8988T (cell line): ENCODE results near the gene TYMP.

Source experiments
- DNase-seq: peaks from one replicate; pipeline ENCODE4 v3.0.0; 2011

The TYMP gene

DNA sequence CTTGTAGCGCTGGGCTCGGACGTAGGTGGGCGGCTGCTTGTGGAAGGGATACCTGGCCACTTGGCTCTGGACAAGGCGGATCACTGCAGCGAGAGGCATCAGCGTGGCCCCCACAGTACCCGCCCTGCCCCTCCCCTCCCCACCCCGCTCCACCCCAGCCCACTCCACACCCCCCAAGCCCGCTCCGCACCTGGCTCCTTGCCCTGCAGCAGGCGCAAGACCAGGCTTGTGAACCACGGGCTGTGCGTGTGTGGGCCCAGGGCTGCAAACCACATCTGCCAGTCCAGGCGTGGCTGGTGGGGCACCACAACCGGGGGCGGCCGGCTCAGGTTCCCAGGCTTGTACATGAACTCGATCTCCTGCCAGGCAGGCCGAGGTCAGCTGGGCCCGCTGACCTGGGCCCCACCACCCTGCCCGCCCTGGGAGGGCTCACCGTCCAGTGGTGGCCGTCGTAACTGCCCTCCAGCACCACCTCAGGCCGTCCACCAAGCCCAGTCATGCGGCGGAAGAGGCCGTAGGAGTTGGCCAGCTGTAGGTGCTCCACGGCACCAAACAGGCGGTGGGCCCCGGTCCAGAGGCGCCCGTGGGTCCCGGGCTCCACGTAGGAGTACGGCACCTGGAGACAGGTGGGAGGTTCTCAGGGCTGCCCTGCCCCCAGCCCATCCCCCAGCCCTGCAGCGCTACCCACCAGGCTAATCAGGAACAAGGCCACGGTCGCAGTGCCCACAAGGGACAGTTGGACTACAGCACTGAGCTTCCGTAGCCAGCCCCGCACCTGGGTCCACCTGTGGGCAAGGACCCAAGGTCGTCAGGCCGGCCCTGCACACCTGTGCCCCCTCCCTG, 25.2 kb downstream of the TYMP start:
- DNase-seq, result no peak

GRCh38 chr22:50503475-50504145, 26.2 kb downstream of the TYMP start:
- DNase-seq, result no peak

DNA sequence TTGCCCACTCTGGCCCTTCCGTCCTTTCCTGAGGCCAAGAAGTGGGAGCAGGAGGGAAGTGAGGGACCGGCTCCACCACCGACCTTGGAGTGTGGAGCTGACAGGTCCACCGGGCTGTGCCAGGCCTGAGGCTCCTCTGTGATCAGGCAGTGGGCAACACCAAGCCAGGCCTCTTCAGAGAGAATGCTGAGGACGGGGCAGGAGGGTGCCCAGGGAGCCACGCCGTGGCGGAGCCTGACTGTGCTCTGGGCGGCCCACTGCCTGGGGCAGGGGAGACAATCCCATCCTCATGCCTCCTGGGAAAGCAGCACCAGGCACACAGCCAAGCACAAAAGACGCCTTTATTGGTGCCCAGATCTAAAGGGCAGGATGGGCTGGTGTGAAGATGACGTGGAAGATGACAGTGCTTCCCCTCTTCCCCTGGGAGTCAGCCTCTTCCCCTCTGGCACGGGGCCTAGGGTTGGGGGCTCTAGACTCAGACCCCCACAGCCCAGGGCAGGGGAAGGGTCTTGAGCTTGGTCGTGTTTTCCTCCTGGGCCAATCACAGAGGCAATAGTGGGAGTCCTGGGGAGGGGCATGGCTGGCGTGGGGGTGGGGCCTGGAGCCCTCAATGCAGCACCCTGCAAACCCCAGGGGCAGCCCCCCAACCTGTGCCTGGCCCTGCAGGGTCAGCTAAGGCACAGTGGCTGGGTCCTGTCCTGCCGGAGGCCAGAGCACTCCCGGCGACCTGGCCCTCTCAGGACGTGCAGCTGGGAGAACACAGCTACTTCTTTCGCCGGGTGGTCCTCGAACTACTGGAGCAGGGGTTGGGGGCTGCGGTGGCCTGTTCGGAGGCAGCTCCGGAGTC, 27.0 kb downstream of the TYMP start:
- DNase-seq, result no peak

DNA sequence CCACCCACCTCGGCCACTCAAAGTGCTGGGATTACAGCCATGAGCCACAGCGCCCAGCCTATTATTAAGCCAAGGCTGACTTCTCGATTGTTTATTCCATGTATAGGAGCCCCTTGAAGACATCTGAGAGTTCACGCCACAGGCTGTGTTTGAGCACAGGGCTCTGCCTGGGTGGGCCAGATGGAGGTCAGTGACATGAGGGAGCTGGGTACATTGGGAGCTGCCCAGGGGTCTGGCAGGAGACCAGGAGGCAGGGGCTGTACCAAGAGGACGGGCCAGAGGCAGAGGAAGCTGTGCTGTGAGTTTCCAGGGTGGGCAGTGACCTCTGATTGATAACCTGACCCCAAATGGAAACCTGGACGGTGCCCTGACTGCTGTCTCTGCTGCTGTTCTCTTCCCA, 27.7 kb downstream of the TYMP start:
- DNase-seq, result no peak

- DNase-seq, result no peak
These were observed 29.4 kb downstream of the TYMP start for GRCh38 chr22:50500452-50500851.

DNA sequence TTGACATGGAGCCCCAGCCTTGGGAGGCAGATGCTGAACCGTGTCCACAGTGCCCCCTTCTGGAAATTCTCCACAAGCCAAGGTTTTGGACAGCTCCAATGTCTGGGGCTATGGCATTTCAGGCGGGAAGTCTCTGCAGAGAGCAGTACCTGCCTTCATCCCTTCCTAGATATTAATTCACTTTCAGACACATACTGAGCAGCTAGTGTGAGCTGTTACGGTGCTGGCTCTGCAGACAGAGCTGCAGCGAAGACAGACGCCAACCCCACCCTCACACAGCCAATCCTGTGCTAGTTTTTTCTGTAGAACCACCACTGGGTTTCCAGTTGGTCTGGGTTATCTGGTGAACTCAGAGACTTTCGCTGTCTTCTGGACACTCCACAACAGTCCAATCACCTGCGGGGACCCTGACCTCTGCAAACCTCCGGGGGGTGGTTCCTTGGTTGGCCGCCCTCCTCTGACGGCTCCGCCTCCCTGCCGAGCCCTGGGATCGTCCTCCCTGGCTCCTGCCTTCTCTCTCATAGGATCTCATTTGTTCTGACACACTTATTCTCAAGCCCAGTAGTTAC, 31.4 kb downstream of the TYMP start:
- DNase-seq, result no peak

DNA sequence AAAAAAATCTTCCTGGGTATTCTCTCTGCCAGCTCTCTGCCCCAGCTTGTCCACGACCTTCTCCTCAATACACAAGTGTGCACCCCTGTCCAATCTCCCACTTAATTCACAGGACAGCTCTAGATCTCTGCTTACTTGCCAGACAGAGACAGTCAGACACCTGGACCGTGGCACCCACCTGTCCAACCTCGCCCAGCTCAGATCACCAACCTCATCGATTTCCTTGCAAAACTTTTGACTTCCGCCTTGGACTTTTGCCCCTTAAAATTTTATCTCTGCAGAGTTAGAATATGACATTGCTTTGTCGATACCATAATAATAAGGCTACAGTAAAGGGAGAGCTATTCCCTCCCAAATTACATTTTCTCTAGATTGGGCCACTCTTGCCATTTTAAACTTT, 32.7 kb downstream of the TYMP start:
- no peak for DNase-seq

DNA sequence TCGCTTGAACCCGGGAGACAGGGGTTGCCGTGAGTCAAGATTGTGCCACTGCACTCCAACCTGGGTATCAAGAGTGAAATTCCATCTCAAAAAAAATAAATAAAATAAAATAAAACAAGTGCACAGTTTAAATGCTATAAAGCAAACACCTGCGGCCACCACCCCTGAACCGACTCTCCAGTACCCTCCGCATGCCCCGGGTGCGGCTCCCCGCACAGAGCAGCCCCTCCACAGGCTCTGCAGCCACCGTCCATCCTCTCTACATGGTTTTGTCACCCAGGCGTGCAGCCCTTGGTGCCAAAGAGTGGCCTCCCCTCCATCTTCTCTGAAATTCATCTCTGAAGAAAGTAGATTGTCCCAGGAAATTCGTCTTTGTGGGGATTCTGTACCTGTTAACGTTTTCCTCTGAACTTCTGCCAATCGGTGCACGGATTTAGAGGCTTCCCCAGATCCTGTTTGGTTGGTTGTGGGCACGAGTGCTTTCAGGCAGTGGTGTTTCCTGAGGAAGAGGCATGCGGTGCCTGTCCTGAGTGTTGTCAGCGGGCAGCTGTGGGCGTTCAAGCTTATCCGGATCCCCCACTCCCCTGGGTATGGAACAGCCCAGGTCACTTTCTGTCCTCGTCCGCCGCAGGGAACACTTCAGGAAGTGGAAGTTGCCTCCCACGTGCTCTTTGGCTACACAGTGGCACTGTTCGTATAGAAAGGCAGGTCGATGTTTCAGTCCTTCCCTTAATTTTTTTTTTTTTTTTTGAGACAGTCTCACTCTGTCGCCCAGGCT, 39.1 kb downstream of the TYMP start:
- DNase-seq, result no peak

DNA sequence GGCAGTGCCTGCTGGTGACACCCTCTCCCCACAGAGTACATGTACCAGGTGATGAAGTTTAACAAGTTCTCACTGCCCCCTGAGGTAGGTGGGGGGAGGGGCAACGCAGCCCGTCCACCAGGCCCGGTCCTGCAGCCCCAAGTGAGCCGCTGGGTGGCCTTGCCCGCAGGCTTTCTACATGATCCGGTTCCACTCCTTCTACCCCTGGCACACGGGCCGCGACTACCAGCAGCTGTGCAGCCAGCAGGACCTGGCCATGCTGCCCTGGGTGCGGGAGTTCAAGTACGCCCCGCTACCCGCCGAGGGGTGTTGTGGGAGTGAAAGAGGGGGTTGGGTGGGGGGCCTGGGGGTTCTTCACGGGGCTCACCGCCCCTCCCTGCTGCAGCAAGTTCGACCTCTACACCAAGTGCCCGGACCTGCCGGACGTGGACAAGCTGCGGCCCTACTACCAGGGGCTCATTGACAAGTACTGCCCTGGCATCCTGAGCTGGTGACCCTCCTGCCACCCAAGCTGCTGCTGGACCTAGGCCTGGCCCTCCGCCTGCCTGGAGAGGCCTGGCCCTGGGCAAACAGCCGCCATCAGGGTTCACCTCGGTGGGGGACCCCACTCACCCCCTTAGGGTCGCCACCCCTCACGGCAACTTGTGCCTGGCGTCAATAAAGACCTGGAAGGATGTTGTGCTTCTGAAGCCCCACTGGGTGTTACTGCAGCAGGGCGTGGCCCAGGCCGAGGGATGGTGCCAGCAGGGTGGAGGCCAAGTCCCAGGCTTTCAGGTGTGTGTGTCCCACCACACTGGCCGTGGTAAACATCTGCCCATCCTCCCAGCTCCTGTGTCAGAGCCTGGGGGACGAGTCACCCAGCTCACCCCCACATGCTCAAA, 40.2 kb downstream of the TYMP start:
- DNase-seq, result no peak

- no peak for DNase-seq
These were observed 40.9 kb downstream of the TYMP start for GRCh38 chr22:50488886-50489285.

GRCh38 chr22:50488006-50488677, 41.7 kb downstream of the TYMP start:
- no peak for DNase-seq

GRCh38 chr22:50487290-50488005, 42.4 kb downstream of the TYMP start:
- DNase-seq, result no peak

DNA sequence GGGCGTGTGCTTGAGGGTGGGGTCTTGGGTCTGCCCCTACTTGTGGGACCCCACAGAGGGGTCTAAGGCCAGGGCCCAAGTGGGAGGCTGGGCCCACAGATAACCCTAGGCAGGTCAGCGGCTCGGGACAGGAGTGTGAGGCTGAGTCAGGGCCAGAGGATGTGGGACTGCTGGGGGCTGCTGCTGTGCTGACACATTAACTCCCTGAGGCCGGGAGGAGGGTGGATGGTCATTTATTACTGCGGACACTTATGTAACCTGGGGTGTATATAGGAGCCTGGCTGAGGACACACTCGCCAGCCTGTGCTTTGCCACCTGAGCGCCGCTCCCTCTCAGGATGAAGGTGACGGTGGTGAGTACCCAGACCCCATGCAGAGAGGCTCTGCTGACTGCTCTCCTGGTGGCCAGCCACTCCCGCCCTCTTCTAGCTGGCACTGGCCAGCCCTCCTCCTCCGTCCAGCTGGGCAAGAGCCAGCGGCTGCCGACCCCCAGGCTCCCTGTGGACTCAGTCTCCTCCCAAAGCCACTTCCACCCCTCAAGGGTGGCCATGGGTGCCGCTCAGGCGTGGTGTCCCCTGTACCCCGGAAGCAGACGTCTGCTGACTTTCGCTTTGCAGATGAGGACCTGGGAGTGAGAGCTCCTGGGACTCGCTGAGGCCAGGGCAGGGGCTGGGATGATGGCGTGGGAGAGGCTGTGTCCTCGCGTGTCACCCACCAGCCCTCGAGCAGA, 43.1 kb downstream of the TYMP start, which contains the start of gene MIOX:
TSS of gene MIOX (plus strand) at position 299 of the 729 bp plus-strand sequence. CDS start at position 338, 39 bp downstream.
- no peak for DNase-seq

DNA sequence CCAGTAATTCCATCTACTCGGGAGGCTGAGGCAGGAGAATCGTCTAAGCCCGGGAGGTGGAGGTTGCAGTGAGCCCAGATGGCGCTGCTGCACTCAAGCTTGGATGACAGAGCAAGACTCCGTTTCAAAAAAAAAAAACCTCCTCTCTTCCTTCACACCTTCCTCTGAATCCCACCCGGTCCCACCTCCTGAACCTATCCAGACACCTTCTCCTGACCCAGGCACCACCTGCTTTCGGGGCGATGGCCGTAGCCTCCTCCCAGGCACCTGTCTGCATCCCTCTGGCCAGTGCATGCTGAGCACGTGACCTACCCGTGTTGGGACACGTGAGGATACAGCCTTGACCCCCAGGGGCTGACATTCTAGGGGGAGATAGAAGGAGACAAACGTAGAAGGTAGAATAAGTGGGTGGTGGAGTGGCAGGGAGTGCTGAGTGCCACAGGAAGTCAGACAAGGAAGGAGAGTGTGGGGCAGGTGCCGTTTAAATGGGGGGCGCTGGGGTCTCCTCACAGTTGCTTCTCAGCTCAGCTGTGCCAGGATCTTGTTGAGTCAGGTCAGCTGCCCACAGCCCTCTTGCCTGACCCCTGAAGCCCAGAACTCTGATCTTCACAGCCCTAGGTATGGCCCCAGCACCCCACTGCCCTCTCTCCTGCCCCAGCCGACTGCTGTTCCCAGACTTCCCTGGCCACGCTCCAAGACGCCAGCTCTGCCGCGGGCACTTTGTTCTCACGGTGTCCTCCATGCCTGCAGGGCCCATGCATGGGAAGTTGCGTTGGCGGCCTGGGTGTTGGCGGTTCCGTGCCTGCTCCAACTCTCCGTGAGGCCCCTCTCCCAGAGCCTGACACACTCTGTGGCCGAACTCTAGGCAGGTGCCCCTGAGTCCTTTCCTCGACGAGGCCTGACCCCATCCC, 44.3 kb downstream of the TYMP start:
- no peak for DNase-seq

GRCh38 chr22:50483977-50484853, 45.6 kb downstream of the TYMP start:
- no peak for DNase-seq

DNA sequence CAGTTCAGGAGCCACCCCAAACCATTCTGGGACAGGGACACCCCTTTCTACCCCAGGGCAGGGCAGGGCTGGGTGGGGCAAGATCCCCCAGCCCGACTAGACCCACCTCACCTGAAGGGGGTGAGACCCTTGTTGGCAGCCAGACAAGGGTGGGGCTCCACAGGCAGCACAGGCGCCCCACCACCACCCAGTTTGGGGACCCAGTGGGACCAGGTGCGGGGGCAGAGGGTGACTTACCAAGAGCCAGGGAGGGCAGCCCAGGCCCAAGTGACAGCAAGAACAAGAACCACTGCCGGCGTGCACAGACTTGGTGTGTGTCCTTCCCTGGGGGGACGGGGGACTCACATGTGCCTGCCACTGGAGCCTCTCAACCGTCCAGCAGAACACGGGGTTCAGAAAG, 46.3 kb downstream of the TYMP start:
- no peak for DNase-seq

GRCh38 chr22:50483106-50483505, 46.7 kb downstream of the TYMP start:
- DNase-seq, result no peak
